Measurements from ENCODE around the gene SLC6A3.
"Not testable (repeated sequence)": the region's sequence is repeated elsewhere in the genome, so short reads cannot be mapped to it uniquely, and the experiment has no call there.

SLC6A3 gene

DNA sequence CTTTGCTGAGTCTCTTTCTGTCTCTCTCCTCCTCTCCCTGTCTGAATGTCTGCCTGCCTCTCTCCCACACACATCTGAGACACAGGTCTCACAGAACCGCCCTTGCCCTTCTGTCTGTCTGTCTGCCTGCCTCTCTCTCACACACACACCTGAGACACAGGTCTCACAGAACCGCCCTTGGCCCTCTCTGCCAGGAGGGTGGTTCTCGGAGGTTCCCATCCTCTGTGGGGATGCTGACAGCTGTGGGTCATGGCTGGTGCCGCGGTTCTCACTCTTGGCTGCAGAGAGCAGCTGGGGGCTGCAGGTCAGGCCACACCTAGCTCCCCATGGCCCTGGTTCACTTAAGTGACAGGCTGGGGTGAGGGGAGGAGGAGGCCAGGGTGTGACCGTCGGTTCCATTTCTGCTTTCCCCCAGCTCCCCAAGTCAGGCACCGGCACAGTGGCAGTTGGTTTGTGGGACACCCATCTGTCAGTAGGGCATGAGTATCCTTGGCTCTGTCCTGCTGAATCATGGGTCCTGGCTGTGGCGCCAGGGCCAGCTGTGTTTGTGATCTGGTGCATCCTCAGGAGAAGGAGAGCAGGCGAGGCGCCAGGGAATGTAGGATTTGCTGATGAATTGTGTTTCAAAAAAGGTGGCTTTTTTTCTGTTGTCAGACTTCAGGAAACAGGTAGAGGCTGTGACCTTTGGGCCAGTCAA lies 58.0 kb downstream of the SLC6A3 start:
- no peak for DNase-seq (ENCODE audit: low spot score)

- peak; percentile 47 for DNase-seq (ENCODE audit: low spot score)
Measured at GRCh38 chr5:1386274-1386717, 58.9 kb downstream of the SLC6A3 start.

- peak; percentile 81 for DNase-seq (ENCODE audit: low spot score)
Measured at GRCh38 chr5:1385395-1386273, 59.6 kb downstream of the SLC6A3 start.

DNA sequence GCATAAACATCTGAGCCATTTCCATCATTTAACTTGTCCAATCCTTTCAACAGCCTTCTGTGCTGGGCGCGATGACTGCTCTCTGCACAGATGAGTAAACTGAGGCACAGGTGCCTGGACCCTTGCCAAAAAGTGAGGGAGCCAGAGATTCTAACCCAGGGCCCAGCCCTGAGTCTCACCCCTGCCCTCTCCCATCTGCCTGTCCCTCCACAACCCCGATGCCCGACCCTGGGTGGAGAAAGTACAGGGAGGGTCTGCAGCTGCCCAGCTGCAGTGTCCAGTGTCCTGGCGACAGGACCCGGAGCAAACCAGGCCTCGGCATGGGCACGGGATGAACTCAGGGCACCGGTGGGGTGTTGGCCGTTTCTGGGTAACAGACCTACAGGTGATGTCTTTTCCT lies 60.7 kb downstream of the SLC6A3 start:
- DNase-seq (ENCODE audit: low spot score): no peak

DNA sequence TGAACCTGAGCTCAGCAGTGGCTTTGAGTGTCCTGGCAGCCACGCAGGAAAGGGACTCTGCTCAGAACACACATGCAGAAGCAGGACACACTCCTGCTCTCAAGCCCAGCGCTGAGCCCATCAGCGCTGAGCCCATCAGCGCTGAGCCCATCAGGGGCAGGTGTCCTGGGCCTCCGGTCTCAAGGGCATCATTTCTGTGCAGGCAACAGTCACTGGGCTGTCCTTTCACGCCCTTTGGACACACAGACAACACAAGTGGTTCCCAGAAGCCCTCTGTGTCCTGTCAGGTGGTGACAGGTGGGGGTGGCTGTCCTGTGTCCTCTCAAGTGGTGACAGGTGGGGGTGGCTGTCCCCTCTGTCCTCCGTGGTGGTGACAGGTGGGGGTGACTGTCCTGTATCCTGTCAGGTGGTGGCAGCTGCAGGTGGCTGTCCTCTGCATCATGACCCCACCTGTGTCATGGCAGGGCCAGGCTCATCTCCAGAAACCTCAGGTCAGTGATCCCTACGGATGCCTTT lies 61.3 kb downstream of the SLC6A3 start:
- DNase-seq (ENCODE audit: low spot score): no peak

GRCh38 chr5:1383344-1383743 lies 61.9 kb downstream of the SLC6A3 start:
- DNase-seq (ENCODE audit: low spot score): no peak

DNA sequence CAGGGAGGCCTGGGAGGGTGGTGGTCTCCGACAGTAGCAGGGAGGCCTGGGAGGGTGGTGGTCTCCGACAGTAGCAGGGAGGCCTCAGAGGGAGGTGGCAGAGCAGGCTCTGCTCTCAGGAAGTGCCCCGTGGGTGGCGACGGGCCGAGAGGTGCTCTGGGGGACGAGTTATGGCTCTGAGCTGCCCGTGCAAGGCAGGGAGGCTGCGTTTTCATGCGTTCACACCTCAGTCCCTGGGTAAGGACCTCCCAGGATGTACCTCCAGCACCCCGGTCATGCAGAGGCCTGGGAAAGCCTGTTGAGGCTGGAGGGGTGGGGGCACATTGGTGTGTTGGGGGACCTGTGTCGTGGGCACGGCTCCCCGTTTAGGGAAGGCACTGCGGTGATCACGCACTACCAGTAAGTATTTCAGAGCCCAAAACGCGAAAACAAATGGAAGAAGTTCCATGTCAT lies 63.0 kb downstream of the SLC6A3 start:
- no peak for DNase-seq (ENCODE audit: low spot score)

- no peak for DNase-seq (ENCODE audit: low spot score)
Measured at GRCh38 chr5:1381370-1382247, 63.6 kb downstream of the SLC6A3 start.

DNA sequence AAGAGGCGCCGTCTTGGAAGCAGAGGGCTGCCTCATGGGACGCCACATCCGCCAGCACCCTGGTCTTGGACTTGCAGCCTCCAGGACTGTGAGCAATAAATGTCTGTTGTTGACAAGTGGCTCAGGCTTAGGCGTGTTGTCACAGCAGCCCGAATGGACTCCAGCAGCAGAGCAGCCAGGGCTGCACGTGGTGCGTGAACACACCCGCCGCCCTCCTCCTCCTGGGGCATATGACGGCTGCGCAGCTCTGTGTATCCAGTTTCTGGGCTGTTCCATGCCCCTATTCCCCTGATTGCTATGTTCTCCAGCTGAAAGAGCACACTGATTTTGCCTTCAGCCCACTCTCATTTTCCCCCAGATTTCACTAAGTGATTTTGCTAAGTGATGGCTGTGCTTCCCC lies 64.3 kb downstream of the SLC6A3 start:
- no peak for DNase-seq (ENCODE audit: low spot score)

GRCh38 chr5:1380011-1380817 lies 65.0 kb downstream of the SLC6A3 start:
- DNase-seq (ENCODE audit: low spot score): no peak

GRCh38 chr5:1378866-1379659 lies 66.2 kb downstream of the SLC6A3 start:
- no peak for DNase-seq (ENCODE audit: low spot score)

GRCh38 chr5:1378096-1378495 lies 67.1 kb downstream of the SLC6A3 start:
- DNase-seq (ENCODE audit: low spot score): no peak

DNA sequence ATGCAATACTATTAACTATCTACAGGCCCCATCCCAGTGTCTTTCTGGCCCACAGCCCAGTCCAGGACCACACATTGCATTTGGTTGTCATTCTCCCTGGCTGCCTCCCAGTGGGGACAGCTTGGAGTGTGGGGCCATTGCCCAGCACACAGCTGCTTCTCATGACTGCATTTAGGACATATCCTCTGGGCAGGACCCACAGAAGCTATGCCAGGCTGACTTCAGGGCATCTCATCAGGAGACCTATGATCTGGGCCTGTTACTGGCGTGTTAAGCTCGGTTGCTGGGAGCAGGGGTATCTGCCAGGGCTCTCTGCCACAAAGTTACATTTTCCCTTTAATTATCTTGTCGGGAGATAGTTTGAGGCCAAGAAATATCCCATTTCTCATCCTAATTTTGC lies 68.3 kb downstream of the SLC6A3 start:
- DNase-seq (ENCODE audit: low spot score): no peak

DNA sequence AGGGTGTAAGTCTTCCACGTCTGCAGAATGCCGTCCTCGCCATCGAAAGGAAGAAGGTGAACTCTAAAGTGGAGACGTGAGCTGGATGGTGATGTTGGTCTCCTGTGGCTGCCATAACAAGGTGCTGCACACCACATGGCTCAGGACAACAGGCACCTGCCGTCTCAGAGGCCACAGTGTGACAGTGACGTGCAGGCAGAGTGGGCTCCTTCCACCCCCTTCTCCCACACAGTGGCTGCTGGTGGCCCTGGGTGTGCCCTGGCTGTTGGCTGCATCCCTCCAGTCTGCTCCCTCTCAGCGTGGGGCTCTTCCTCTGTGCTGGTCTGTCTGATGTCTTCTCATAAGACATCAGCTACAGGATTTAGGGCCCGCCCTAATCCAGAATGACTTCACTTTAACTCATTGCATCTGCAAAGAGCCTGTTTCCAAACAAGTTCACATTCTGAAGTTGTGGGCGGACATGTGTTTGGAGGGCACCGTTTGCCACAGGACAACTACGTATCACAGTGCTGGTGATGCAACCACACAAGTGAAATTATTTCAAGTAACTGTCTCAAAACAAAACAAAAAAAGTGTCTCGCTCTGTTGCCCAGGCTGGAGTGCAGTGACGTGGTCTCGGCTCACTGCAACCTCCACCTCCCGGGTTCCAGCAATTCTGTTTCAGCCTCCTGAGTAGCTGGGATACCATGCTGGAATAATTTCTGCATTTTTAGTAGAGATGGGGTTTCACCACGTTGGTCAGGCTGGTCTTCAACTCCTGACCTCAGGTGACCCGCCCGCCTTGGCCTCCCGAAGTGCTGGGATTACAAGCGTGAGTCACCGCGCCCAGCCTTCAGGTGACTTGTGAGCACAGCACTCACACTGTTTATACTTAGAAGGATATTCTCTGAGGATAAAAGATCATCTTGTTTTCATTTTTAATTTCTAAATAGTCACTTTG lies 69.1 kb downstream of the SLC6A3 start:
- no peak for DNase-seq (ENCODE audit: low spot score)

DNA sequence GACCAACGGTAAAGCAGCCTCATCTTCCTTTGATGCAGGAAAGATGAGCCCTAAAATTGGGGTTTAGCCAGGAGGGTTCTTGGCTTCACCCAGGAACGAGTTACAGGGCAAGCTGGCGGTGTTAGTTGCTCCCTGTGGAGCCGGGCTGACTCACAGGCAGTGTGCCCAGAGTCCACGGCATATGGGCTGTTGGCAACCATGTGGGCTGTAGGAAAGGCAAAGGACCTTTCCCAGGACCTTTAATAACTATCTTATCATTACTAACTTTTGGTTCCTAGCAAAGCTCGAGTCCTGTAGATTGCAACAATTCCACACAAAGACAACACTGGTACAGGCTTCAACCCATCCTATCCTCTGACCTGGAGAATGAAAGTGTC lies 70.6 kb downstream of the SLC6A3 start:
- no peak for DNase-seq (ENCODE audit: low spot score)

DNA sequence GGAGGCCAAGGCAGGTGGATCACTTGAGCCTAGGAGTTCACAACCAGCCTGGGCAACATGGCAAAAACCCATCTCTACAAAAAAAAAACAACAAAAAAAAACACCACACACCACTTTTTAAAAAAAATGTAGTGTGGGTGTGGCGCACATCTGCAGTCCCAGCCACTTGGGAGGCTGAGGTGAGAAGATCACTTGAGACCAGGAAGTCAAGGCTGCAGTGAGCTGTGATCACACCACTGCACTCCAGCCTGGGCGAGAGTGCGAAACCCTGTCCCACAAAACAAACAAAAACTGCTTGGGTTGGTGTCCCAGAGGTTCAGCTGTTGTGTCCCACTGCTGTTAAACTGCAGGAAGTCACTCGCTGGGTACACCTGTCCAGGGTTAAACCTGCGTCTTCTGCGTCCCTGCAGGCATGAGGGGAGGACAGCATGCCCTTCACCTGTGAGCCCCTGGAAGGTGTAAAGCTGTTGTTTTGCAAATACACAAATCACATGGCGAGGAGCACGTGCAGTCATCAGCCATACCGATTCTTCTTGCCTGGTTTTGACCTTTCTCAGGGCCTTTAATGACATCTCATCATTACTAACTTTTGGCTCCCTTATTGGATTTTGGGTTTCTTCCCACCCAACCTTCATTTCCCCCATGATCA lies 71.1 kb downstream of the SLC6A3 start:
- no peak for DNase-seq (ENCODE audit: low spot score)

- not testable (repeated sequence) for DNase-seq (ENCODE audit: low spot score)
Measured at GRCh38 chr5:1371972-1372342, 73.3 kb downstream of the SLC6A3 start.

DNA sequence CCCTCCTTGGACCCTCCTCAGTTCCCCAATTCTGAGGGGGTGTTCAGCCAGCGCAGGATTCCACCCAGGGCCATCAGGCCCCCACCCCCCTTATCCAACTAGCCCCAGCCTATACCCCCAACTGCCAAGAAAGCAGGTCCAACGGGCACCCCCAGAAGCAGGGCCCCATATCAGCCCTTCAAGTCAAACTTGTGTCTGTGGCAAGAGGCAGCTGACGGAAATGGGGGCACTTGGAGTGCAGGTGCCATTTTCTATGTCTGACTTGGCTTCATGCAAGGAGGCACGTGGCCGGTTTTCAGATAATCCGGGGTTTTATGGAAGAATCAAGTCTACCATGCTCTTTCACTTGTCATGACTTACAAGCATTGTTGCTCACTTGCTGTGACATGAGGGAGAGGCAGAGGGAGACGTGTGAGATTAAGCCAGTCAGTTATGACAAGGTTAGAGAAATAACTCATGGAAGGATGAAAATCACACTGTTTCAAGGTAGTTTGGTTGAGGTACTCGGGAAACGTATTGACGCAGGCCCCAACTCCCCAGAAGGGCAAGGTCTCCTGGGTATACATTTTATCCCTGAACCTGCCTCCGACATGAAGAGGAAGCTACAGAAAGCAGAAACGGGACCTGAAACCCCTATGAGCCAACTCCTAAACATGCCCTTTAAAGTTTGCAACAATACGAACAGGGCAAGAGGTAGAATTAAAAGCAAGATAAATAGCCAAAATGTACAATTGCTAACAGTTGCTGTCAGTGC lies 73.8 kb downstream of the SLC6A3 start:
- no peak for DNase-seq (ENCODE audit: low spot score)
